ENCODE results near the gene LPP.

DNA sequence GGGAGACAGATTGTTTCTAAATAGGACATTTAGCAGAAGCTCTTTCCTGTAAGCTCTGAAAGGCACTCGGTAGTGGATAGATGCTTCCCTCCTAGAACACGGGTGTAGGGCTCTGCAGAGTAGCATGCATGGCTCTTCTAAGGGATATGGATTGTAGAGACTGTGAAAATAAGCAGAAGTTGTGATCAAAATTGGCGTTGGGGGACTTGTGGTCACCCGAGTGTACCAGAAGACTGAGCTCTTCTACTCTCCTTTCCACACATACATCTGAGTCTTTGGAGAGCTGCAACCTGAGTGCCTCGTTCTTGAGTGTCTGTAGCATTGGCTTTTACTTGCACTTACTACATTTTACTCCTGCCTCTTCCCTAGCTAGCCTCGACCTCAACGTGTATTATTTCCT lies 197.7 kb downstream of the LPP start:
- no peak for TF ChIP-seq ELF4 (IDR thresholded peaks at IDR 0.05)
- TF ChIP-seq SUZ12 (IDR thresholded peaks at IDR 0.05), result no peak
- no peak for TF ChIP-seq NFRKB (IDR thresholded peaks at IDR 0.05)
